AG09319 (cell line): ENCODE results near the gene COPE.

Experiments used
- DNase-seq: peaks from one replicate; pipeline ENCODE4 v3.0.0-alpha.2; 2010; ENCODE audit warnings: low read depth; ENCODE audit errors: extremely low read depth
- CTCF ChIP-seq: IDR thresholded peaks from 2 replicates; pipeline ENCODE4 v1.5.1; 2011; ENCODE audit warnings: low read depth, mild to moderate bottlenecking, inconsistent platforms, low read length, moderate library complexity

The COPE gene

GRCh38 chr19:18899624-18900560 is 19.3 kb downstream of the COPE start:
- no peak for TF ChIP-seq CTCF
- no peak for DNase-seq

- no peak for DNase-seq
- TF ChIP-seq CTCF: no peak
These were observed 20.4 kb downstream of the COPE start for GRCh38 chr19:18898607-18899408.

- DNase-seq: no peak
- TF ChIP-seq CTCF: no peak
These were observed 21.0 kb downstream of the COPE start for GRCh38 chr19:18898081-18898606.

- TF ChIP-seq CTCF: no peak
These were observed 21.8 kb downstream of the COPE start for GRCh38 chr19:18897094-18898029.

GRCh38 chr19:18896421-18896841 is 22.8 kb downstream of the COPE start:
- no peak for DNase-seq
- TF ChIP-seq CTCF: no peak

More at GRCh38 chr19:18897094-18898029, 21.8 kb downstream of the COPE start:
- DNase-seq: no peak

GRCh38 chr19:18895824-18896341 is 23.3 kb downstream of the COPE start, which contains the start of gene CERS1:
TSS of gene CERS1 (minus strand) at chr19:18896158. CDS start at chr19:18896072, 86 bp downstream.
- DNase-seq: no peak

More at GRCh38 chr19:18895824-18896341, 23.3 kb downstream of the COPE start, which contains the start of gene CERS1:
- TF ChIP-seq CTCF: no peak
